GM12878 (cell line): ENCODE measurements around the gene TMX4. TPM values are rescaled to one million over a fixed set of nuclear protein-coding genes. Genes with fewer than 3 reads are reported as not detected.

Source experiments
- ATAC-seq: fragments of 200-7000 bp; cut with Tn5 transposase; 3 replicates; pipeline ENCODE4 v1.9.1; 2020; ENCODE audit warnings: mild to moderate bottlenecking, moderate library complexity
- BruUV-seq: library from RNA; stranded (reverse); fragments of 400-500 nt; replicated peaks from 2 replicates; lab custom pipeline; 2021; lab: Mats Ljungman, UMichigan
- CTCF ChIA-PET: fragments of 300-600 bp; sonication (Branson Sonifier 250); formaldehyde crosslinking; extraction: SDS; loops from one replicate; lab custom pipeline; 2021; ENCODE audit warnings: inconsistent platforms; lab: Yijun Ruan, JAX
- POLR2A ChIA-PET: fragments of 350-600 bp; formaldehyde crosslinking; extraction: SDS; loops from one replicate; lab custom pipeline; 2021; ENCODE audit warnings: inconsistent platforms; lab: Charles Lee
- RAD21 ChIA-PET: fragments of 300-600 bp; sonication (Branson Sonifier 250); formaldehyde crosslinking; loops from one replicate; lab custom pipeline; 2023; ENCODE audit warnings: antibody characterized with exemption; ENCODE audit not compliant: unreplicated experiment; lab: Charles Lee
- SMC1A ChIA-PET: fragments of 300-600 bp; sonication (Branson Sonifier 250); formaldehyde crosslinking; loops from one replicate; lab custom pipeline; 2023; ENCODE audit not compliant: unreplicated experiment, uncharacterized antibody; lab: Charles Lee
- DNase-seq: peaks from one replicate; pipeline ENCODE4 v3.0.0-alpha.2; 2011; ENCODE audit warnings: low read depth, low spot score
- FAIRE-seq: peaks from 3 replicates; lab custom pipeline; 2011; peaks lifted over from hg19 to GRCh38; lab: Jason Lieb, UNC
- H2AFZ ChIP-seq: 2 replicates; pipeline ENCODE4 v1.6.0; 2011; ENCODE audit warnings: low read depth, low read length, control low read depth; ENCODE audit not compliant: control insufficient read depth
- H3K27ac ChIP-seq: 2 replicates; pipeline ENCODE4 v1.5.1; 2011; ENCODE audit warnings: control low read depth; ENCODE audit not compliant: control insufficient read depth, insufficient read depth
- H3K27me3 ChIP-seq, 2 experiments: replicated peaks in 1 of 2; 2 replicates each; pipeline versions ENCODE4 v1.6.0 to v1.6.1; 2011; ENCODE audit warnings: low read length in 1 of 2; ENCODE audit not compliant: control insufficient read depth in 2 of 2, insufficient read depth in 2 of 2
- H3K36me3 ChIP-seq, 2 experiments: 2 replicates each; pipeline ENCODE4 v1.5.1; 2011; ENCODE audit warnings: low read length in 1 of 2; ENCODE audit not compliant: control insufficient read depth in 2 of 2, insufficient read depth in 2 of 2
- H3K4me1 ChIP-seq: 2 replicates; pipeline ENCODE4 v1.6.1; 2011; ENCODE audit warnings: mild to moderate bottlenecking, low read length, moderate library complexity, mixed read lengths; ENCODE audit not compliant: control insufficient read depth, insufficient read depth
- H3K4me2 ChIP-seq: 2 replicates; pipeline ENCODE4 v1.6.0; 2011; ENCODE audit warnings: control low read depth; ENCODE audit not compliant: control insufficient read depth, insufficient read depth
- H3K4me3 ChIP-seq: fragments of 200-600 bp; sonication (generic); 2 replicates; pipeline ENCODE4 v1.5.1; 2016
- H3K79me2 ChIP-seq: 2 replicates; pipeline ENCODE4 v1.6.0; 2011; ENCODE audit warnings: low read length; ENCODE audit not compliant: control insufficient read depth, insufficient read depth
- H3K9ac ChIP-seq: 2 replicates; pipeline ENCODE4 v1.8.0; 2011; ENCODE audit warnings: low read length, control low read depth, mixed read lengths; ENCODE audit not compliant: control insufficient read depth, insufficient read depth
- H3K9me3 ChIP-seq: replicated peaks from 3 replicates; pipeline ENCODE4 v1.5.1; 2011; ENCODE audit warnings: mild to moderate bottlenecking, low read length; ENCODE audit not compliant: control insufficient read depth, insufficient read depth
- H4K20me1 ChIP-seq: 2 replicates; pipeline ENCODE4 v1.6.0; 2011; ENCODE audit not compliant: control insufficient read depth, insufficient read depth
- ATF7 ChIP-seq: fragments of 450-650 bp; IDR thresholded peaks from 2 replicates; pipeline ENCODE4 v1.6.1; 2016; ENCODE audit warnings: low read depth, mild to moderate bottlenecking
- ESRRA ChIP-seq: IDR thresholded peaks from 2 replicates; pipeline ENCODE4 v1.6.1; 2012; ENCODE audit warnings: mild to moderate bottlenecking, low read length, improper control_type of control experiment
- GATAD2B ChIP-seq: fragments of 450-650 bp; conservative IDR thresholded peaks from 2 replicates; pipeline ENCODE4 v1.6.1; 2017; ENCODE audit warnings: low read depth, mild to moderate bottlenecking, moderate library complexity
- HCFC1 ChIP-seq: fragments of 150-350 bp; IDR thresholded peaks from 2 replicates; pipeline ENCODE4 v1.6.1; 2014; ENCODE audit warnings: low read length
- IRF3 ChIP-seq: fragments of 450-650 bp; IDR thresholded peaks from 2 replicates; pipeline ENCODE4 v1.6.1; 2014; ENCODE audit warnings: mild to moderate bottlenecking
- POU2F2 ChIP-seq: IDR thresholded peaks from 3 replicates; pipeline ENCODE4 v1.6.1; 2011; ENCODE audit warnings: low read depth, mild to moderate bottlenecking, low read length, borderline replicate concordance
- SRF ChIP-seq, 2 experiments: IDR thresholded peaks; 2 replicates each; pipeline ENCODE4 v1.6.1; 2011; ENCODE audit warnings: low read depth in 2 of 2, low read length in 2 of 2, mild to moderate bottlenecking in 1 of 2, moderate library complexity in 1 of 2
- STAT3 ChIP-seq: IDR thresholded peaks from 2 replicates; pipeline ENCODE4 v1.6.1; 2011; ENCODE audit warnings: low read depth, low read length, improper control_type of control experiment
- USF2 ChIP-seq: IDR thresholded peaks from 2 replicates; pipeline ENCODE4 v1.6.1; 2011; ENCODE audit warnings: low read depth, low read length, improper control_type of control experiment, borderline replicate concordance
- ZNF207 ChIP-seq: fragments of 450-650 bp; IDR thresholded peaks from 2 replicates; pipeline ENCODE4 v1.6.1; 2014; ENCODE audit warnings: antibody characterized with exemption, mild to moderate bottlenecking, borderline replicate concordance
- WGBS: methylation state at CpG from one replicate; pipeline ENCODE4 v1.1.6; 2016; ENCODE audit warnings: low lambda C conversion rate; ENCODE audit not compliant: insufficient replicate concordance, insufficient coverage; ENCODE audit errors: missing lambda C conversion rate; 5-methylcytosine and 5-hydroxymethylcytosine counted together
- in situ Hi-C: fragments of 300-500 bp; cut with MboI; formaldehyde crosslinking; loops from 9 replicates; pipeline ENCODE4 v1.14.3; 2018; ENCODE audit warnings: mixed read lengths
- intact Hi-C: fragments of 100-400 bp; cut with micrococcal nuclease; formaldehyde crosslinking; loops from one replicate; pipeline ENCODE4 v1.14.2; 2022; ENCODE audit not compliant: unreplicated experiment
- polyA plus RNA-seq, 11 experiments: library from polyadenylated mRNA; depleted of rRNA in 4 of 11; unstranded in 6 of 11; stranded (reverse) in 5 of 11; fragments of >200 nt; fragmentation: Nextera tagmentation in 4 of 11; fragmentation: Illumina TruSeq in 1 of 11; extraction: Ambion mirVana in 4 of 11; extraction: Trizol in 1 of 11; gene quantifications; 1 replicate in 1 of 11; 2 replicates in 10 of 11; pipeline versions ENCODE4 v1.2.1 to v1.2.3, GENCODE V29; 2011 to 2016; ENCODE audit warnings: inconsistent platforms in 2 of 11, missing spikeins in 2 of 11, low read depth in 1 of 11
- total RNA-seq, 4 experiments: library from RNA; depleted of rRNA in 3 of 4; stranded (reverse); fragments of >200 nt in 3 of 4; fragmentation: Illumina TruSeq in 1 of 4; extraction: Trizol in 1 of 4; gene quantifications; 2 replicates each; pipeline versions ENCODE4 v1.2.1 to v1.2.3, GENCODE V29; 2013 to 2021
- TF ChIP-seq, protein P1 (sequence below), 3 experiments: IDR thresholded peaks in 2 of 3; conservative IDR thresholded peaks in 1 of 3; 2 replicates each; pipeline ENCODE4 v1.5.1; 2011; ENCODE audit warnings: low read depth in 3 of 3, low read length in 3 of 3, mild to moderate bottlenecking in 3 of 3, control low read depth in 2 of 3, moderate library complexity in 2 of 3, inconsistent platforms in 1 of 3, mixed read lengths in 1 of 3; ENCODE audit not compliant: control insufficient read depth in 2 of 3, insufficient read depth in 1 of 3; ENCODE audit errors: extremely low read depth in 1 of 3
- TF ChIP-seq, protein P2 (sequence below): fragments of 450-650 bp; formaldehyde crosslinking; IDR thresholded peaks from 2 replicates; pipeline ENCODE4 v1.4.0; 2022; ENCODE audit warnings: mild to moderate bottlenecking, moderate library complexity

Gene TMX4
- total and polyA plus RNA-seq, 10 of the 15 experiments (the other 5 are each of a cell fraction or from before 2014, with no cell fraction given), result 3.9 to 19.9 (median 11.1) TPM

DNA sequence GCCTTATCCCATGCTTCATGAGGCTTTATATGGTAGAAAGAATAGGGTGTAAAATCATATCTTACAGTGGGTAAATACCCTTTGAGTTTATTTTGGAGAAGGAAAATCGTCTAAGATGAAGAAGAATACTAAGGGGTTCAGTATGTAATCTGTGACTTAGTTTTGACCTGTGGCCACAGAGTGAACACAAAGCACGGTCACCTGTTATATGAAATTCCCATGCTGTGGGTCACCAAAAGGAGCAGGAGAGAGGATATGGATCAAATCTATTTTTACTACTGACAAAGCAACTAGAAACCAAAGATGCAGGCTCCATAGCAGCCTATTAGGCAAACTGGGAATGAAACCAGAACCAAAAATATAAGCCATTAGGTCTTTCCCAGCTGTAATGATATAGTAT is 75.7 kb downstream of the TMX4 start:
- WGBS, result 0% methylated on average over 2 of the region's 2 CpGs

More for the DNA sequence above, 75.7 kb downstream of the TMX4 start:
- FAIRE-seq, result no peak
- ChIA-PET CTCF (interaction anchor here (1.0 kb wide), 1 partner anchor 9 kb away, joined by 3 read pairs; no protein-coding TSS in a partner anchor), SMC1A (no interaction called here), POLR2A (no interaction called here), RAD21 (no interaction called here)
- TF ChIP-seq POU2F2 (no peak), SRF (IDR thresholded peaks at IDR 0.05; ENCODE audit: low read depth in 2 of 2, low read length in 2 of 2) (no peak), HCFC1 (no peak), IRF3 (no peak), USF2 (no peak), GATAD2B (no peak), ZNF207 (no peak), STAT3 (no peak), ATF7 (no peak), ESRRA (no peak)
- TF ChIP-seq, protein P1, sequence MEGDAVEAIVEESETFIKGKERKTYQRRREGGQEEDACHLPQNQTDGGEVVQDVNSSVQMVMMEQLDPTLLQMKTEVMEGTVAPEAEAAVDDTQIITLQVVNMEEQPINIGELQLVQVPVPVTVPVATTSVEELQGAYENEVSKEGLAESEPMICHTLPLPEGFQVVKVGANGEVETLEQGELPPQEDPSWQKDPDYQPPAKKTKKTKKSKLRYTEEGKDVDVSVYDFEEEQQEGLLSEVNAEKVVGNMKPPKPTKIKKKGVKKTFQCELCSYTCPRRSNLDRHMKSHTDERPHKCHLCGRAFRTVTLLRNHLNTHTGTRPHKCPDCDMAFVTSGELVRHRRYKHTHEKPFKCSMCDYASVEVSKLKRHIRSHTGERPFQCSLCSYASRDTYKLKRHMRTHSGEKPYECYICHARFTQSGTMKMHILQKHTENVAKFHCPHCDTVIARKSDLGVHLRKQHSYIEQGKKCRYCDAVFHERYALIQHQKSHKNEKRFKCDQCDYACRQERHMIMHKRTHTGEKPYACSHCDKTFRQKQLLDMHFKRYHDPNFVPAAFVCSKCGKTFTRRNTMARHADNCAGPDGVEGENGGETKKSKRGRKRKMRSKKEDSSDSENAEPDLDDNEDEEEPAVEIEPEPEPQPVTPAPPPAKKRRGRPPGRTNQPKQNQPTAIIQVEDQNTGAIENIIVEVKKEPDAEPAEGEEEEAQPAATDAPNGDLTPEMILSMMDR (IDR thresholded peaks at IDR 0.05 in 2 of 3, conservative IDR thresholded peaks at IDR 0.05 in 1 of 3; ENCODE audit: control insufficient read depth in 2 of 3, extremely low read depth in 1 of 3, insufficient read depth in 1 of 3, low read depth in 3 of 3, low read length in 3 of 3), result no peak
- TF ChIP-seq, protein P2, sequence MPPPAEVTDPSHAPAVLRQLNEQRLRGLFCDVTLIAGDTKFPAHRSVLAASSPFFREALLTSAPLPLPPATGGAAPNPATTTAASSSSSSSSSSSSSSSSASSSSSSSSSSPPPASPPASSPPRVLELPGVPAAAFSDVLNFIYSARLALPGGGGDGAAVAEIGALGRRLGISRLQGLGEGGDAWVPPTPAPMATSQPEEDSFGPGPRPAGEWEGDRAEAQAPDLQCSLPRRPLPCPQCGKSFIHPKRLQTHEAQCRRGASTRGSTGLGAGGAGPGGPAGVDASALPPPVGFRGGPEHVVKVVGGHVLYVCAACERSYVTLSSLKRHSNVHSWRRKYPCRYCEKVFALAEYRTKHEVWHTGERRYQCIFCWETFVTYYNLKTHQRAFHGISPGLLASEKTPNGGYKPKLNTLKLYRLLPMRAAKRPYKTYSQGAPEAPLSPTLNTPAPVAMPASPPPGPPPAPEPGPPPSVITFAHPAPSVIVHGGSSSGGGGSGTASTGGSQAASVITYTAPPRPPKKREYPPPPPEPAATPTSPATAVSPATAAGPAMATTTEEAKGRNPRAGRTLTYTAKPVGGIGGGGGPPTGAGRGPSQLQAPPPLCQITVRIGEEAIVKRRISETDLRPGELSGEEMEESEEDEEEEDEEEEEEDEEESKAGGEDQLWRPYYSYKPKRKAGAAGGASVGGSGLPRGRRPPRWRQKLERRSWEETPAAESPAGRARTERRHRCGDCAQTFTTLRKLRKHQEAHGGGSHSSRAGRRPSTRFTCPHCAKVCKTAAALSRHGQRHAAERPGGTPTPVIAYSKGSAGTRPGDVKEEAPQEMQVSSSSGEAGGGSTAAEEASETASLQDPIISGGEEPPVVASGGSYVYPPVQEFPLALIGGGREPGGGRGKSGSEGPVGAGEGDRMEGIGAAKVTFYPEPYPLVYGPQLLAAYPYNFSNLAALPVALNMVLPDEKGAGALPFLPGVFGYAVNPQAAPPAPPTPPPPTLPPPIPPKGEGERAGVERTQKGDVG (CRISPR knock-in tag), result no peak
- intact Hi-C loops (no loop called here), in situ Hi-C loops (no loop called here)
- ATAC-seq, result no peak
- Histone ChIP-seq H3K4me1 (no peaks in the 10 kb centered on the region), H3K9me3 (no peaks in the 10 kb centered on the region), H3K79me2 (no peaks in the 10 kb centered on the region), H3K4me3 (no peak overlapping the region), H3K36me3 (no peaks in the 10 kb centered on the region), H3K27ac (no peak overlapping the region), H3K27me3 (no peaks in the 10 kb centered on the region), H3K9ac (no peak overlapping the region), H3K4me2 (no peak overlapping the region), H2AFZ (no peak overlapping the region), H4K20me1 (no peaks in the 10 kb centered on the region)
- DNase-seq, result no peak
- BruUV-seq, result no TSS peak
